Naive thymus-derived CD4-positive, alpha-beta T cell (primary cell): ENCODE measurements around the gene TAP2. TPM values are rescaled to one million over a fixed set of nuclear protein-coding genes. Genes with fewer than 3 reads are reported as not detected.

Experiments
- ATAC-seq: fragments of 150-1000 bp; cut with Tn5 transposase; 2 replicates; pipeline ENCODE4 v1.10.0; 2021; ENCODE audit warnings: mild to moderate bottlenecking, moderate library complexity
- CTCF ChIA-PET: fragments of 350-600 bp; sonication (Branson Sonifier 250); formaldehyde crosslinking; loops from one replicate; lab custom pipeline; 2021; ENCODE audit warnings: antibody characterized with exemption; lab: Charles Lee
- POLR2A ChIA-PET: fragments of 350-600 bp; sonication (Branson Sonifier 250); formaldehyde crosslinking; loops from one replicate; lab custom pipeline; 2021; ENCODE audit warnings: antibody characterized with exemption, inconsistent platforms; lab: Charles Lee
- DNase-seq, 9 donors: peaks; one replicate each; pipeline versions ENCODE4 v3.0.0 to v3.0.0-alpha.2; 2020 to 2022; ENCODE audit warnings: mixed read lengths in 1 of 9
- H3K27ac ChIP-seq: one replicate; pipeline ENCODE4 v1.7.0; 2013; ENCODE audit warnings: mild to moderate bottlenecking, low read depth, low read length, moderate library complexity
- H3K27me3 ChIP-seq, 2 donors: one replicate each; pipeline ENCODE4 v1.7.0; 2013; ENCODE audit warnings: low read length in 2 of 2, mild to moderate bottlenecking in 2 of 2, moderate library complexity in 2 of 2; ENCODE audit not compliant: control insufficient read depth in 2 of 2, insufficient read depth in 2 of 2
- H3K36me3 ChIP-seq, 3 experiments: 1 replicate in 2 of 3; 2 replicates in 1 of 3; pipeline ENCODE4 v1.7.0; 2013; ENCODE audit warnings: low read length in 3 of 3, mild to moderate bottlenecking in 3 of 3, moderate library complexity in 1 of 3; ENCODE audit not compliant: insufficient read depth in 3 of 3, control insufficient read depth in 2 of 3
- H3K4me1 ChIP-seq, 2 donors: one replicate each; pipeline ENCODE4 v1.7.0; 2013; ENCODE audit warnings: low read length in 2 of 2, mild to moderate bottlenecking in 2 of 2, moderate library complexity in 1 of 2; ENCODE audit not compliant: control insufficient read depth in 2 of 2, insufficient read depth in 2 of 2
- H3K4me3 ChIP-seq: 2 replicates; pipeline ENCODE4 v1.7.0; 2013; ENCODE audit warnings: mild to moderate bottlenecking, low read length
- H3K9me3 ChIP-seq, 3 experiments: 1 replicate in 2 of 3; 2 replicates in 1 of 3; pipeline ENCODE4 v1.7.0; 2013; ENCODE audit warnings: low read length in 3 of 3; ENCODE audit not compliant: control insufficient read depth in 2 of 3
- H3K27ac Mint-ChIP-seq, 9 donors: one replicate each; pipeline ENCODE4 v1.8.0; 2020 to 2022; ENCODE audit warnings: mixed read lengths in 9 of 9, mild to moderate bottlenecking in 8 of 9, moderate library complexity in 5 of 9, inconsistent platforms in 2 of 9
- H3K27me3 Mint-ChIP-seq, 5 donors: one replicate each; pipeline ENCODE4 v1.8.0; 2021 to 2022; ENCODE audit warnings: mixed read lengths in 5 of 5, mild to moderate bottlenecking in 1 of 5
- H3K36me3 Mint-ChIP-seq, 5 donors: one replicate each; pipeline ENCODE4 v1.8.0; 2020 to 2022; ENCODE audit warnings: mixed read lengths in 5 of 5, mild to moderate bottlenecking in 3 of 5, inconsistent platforms in 1 of 5
- H3K4me1 Mint-ChIP-seq, 7 donors: one replicate each; pipeline ENCODE4 v1.8.0; 2020 to 2022; ENCODE audit warnings: mixed read lengths in 7 of 7, mild to moderate bottlenecking in 3 of 7, inconsistent platforms in 1 of 7
- H3K4me3 Mint-ChIP-seq, 10 donors: one replicate each; pipeline ENCODE4 v1.8.0; 2020 to 2022; ENCODE audit warnings: mild to moderate bottlenecking in 10 of 10, mixed read lengths in 10 of 10, moderate library complexity in 6 of 10, inconsistent platforms in 2 of 10
- H3K9me3 Mint-ChIP-seq, 11 donors: one replicate each; pipeline ENCODE4 v1.8.0; 2020 to 2022; ENCODE audit warnings: mixed read lengths in 11 of 11, mild to moderate bottlenecking in 4 of 11, inconsistent platforms in 1 of 11, moderate library complexity in 1 of 11
- intact Hi-C, 2 donors: fragments of 100-400 bp; cut with micrococcal nuclease; formaldehyde crosslinking; loops; one replicate each; pipeline ENCODE4 v1.15.1; 2023
- polyA plus RNA-seq, 2 donors: library from polyadenylated mRNA; unstranded; fragments of 300-500 nt; fragmentation: Illumina TruSeq; gene quantifications; one replicate each; pipeline ENCODE4 v1.2.3, GENCODE V29; 2021
- total RNA-seq, 6 experiments: library from RNA in 5 of 6; stranded (reverse) in 5 of 6; gene quantifications; 1 replicate in 5 of 6; 2 replicates in 1 of 6; pipeline ENCODE4 v1.2.3 and lab custom pipeline; 2021 to 2026

Gene TAP2
- total and polyA plus RNA-seq, 7 experiments from 2014 or later, result 26.4 to 243 (median 105) TPM

DNA sequence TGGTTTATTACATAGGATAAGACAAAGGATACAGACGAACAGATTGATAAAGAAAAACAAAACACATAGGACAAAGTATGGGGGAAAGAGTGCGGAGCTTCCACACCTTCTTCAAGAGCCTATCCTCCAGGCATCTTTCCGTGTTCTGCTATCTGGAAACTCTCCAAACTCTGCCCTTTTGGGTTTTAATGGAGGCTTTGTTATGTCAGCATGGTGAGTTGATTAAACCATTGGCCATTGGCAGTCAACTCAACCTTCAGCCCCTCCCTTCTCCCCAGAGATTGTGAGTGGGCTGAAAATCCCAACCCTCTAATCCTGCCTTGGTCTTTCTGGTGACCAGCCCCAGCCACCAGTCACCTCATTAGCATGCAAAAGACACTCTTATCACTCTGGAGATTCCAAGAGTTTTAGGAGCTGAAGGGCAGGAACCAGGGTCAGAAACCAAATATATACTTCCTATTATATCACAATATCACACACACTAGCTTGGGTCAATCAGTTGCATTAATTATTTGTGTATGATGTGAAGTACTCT is 45.6 kb downstream of the TAP2 start:
- H3K27ac Mint-ChIP-seq, result no peak overlapping the region
- no peak overlapping the region for H3K4me3 Mint-ChIP-seq
- H3K36me3 Mint-ChIP-seq, result no peaks in the 10 kb centered on the region
- no peak overlapping the region for H3K27ac ChIP-seq
- no peak for ATAC-seq
- peaks cover 0 to 74% (median 16%) of the 10 kb centered on the region in 5 donors for H3K27me3 Mint-ChIP-seq
- H3K36me3 ChIP-seq, result no peaks in the 10 kb centered on the region
- DNase-seq, result no peak
- intact Hi-C loops, result loop anchor here in 1 of 2 donors (10.0 kb wide), 1 partner anchor 548 kb away; no protein-coding TSS in a partner anchor
- H3K4me3 ChIP-seq, result no peak overlapping the region
- POLR2A ChIA-PET, result interaction anchor here (0.7 to 0.8 kb wide), 2 partner anchors 9 to 378 kb away, joined by 3 read pairs; no protein-coding TSS in a partner anchor
- CTCF ChIA-PET, result interaction anchor here (0.7 to 3.3 kb wide), 5 partner anchors 45 to 547 kb away, joined by 3 to 23 read pairs (median 4); partner anchors contain the start of gene TAP2
- peaks cover 0 to 3% (median 0%) of the 10 kb centered on the region in 11 donors for H3K9me3 Mint-ChIP-seq
- H3K27me3 ChIP-seq, result peaks cover 0 to 5% of the 10 kb centered on the region in 2 donors
- H3K4me1 ChIP-seq, result peaks cover 5 to 16% of the 10 kb centered on the region in 2 donors
- no peaks in the 10 kb centered on the region for H3K9me3 ChIP-seq
- H3K4me1 Mint-ChIP-seq, result peaks cover 15 to 35% (median 27%) of the 10 kb centered on the region in 7 donors

DNA sequence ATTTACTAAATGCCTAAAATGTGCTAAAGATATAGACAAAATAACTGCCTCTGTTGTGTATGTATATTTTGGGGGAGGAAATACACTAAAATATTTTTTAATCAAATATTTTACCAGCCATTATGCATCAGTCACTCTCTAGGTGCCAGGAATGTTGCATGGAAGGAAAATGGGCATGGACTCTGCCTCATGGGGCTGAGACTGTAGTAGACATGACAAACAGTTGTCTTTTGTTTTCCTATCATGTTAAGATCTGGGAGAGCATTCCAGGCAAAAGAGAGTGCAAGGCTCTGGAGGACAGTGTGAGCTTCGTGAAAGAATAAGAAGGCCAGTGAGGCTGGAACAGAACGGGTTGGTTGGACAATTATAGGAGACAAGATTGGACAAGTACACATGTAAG is 48.2 kb downstream of the TAP2 start:
- POLR2A ChIA-PET, result interaction anchor here (0.7 kb wide), 1 partner anchor 20 kb away, joined by 3 read pairs; no protein-coding TSS in a partner anchor
- H3K27ac Mint-ChIP-seq, result no peak overlapping the region
- intact Hi-C loops, result loop anchor here in 1 of 2 donors (10.0 kb wide), 1 partner anchor 546 kb away; no protein-coding TSS in a partner anchor
- Histone ChIP-seq H3K27ac (no peak overlapping the region), H3K4me3 (no peak overlapping the region), H3K4me1 (peaks cover 0 to 12% of the 10 kb centered on the region in 2 donors), H3K36me3 (no peaks in the 10 kb centered on the region), H3K9me3 (no peaks in the 10 kb centered on the region), H3K27me3 (peaks cover 0 to 5% of the 10 kb centered on the region in 2 donors)
- no peaks in the 10 kb centered on the region for H3K36me3 Mint-ChIP-seq
- H3K4me1 Mint-ChIP-seq, result peaks cover 15 to 19% (median 16%) of the 10 kb centered on the region in 7 donors
- no peaks in the 10 kb centered on the region for H3K9me3 Mint-ChIP-seq
- no peak overlapping the region for H3K4me3 Mint-ChIP-seq
- peaks cover 13 to 85% (median 28%) of the 10 kb centered on the region in 5 donors for H3K27me3 Mint-ChIP-seq
- ATAC-seq, result no peak
- DNase-seq, result no peak
- CTCF ChIA-PET, result no interaction called here

Other genes starting within 250 kb of the TAP2 start
- 100 to 1,000 TPM in 1 of 5 experiments, 10 to 100 TPM in 4; 16.4 to 229 (median 52.1) TPM for gene HLA-DRB1, start 248.9 kb downstream of the TAP2 start, total RNA-seq
- 10 to 100 TPM in 1 of 2 donors, 1 to 10 TPM in 1; 3.1 to 10.7 TPM for gene HLA-DRB1, start 248.9 kb downstream of the TAP2 start, polyA plus RNA-seq
- gene HLA-DQA1, start 201.3 kb downstream of the TAP2 start, total RNA-seq, result 10 to 100 TPM in 4 of 5 experiments, 1 to 10 TPM in 1; 8.5 to 43.4 (median 12.1) TPM
- gene HLA-DQA1, start 201.3 kb downstream of the TAP2 start, polyA plus RNA-seq, result under 1 TPM; 0.59 to 0.67 TPM
- 10 to 100 TPM in 2 of 5 experiments, 1 to 10 TPM in 3; 5.3 to 38.9 (median 9.4) TPM for gene HLA-DQB1, start 172.1 kb downstream of the TAP2 start, total RNA-seq
- 1 to 10 TPM; 1.2 to 1.4 TPM for gene HLA-DQB1, start 172.1 kb downstream of the TAP2 start, polyA plus RNA-seq
- gene HLA-DQA2, start 97.3 kb downstream of the TAP2 start, total RNA-seq, result 10 to 100 TPM in 1 of 5 experiments, 1 to 10 TPM in 1, not detected in 3; 3.9 to 13.3 TPM
- gene HLA-DQA2, start 97.3 kb downstream of the TAP2 start, polyA plus RNA-seq, result not detected
- 10 to 100 TPM in 1 of 5 experiments, 1 to 10 TPM in 2, not detected in 2; 1.8 to 24.8 (median 3.5) TPM for gene HLA-DQB2, start 75.2 kb downstream of the TAP2 start, total RNA-seq
- gene HLA-DQB2, start 75.2 kb downstream of the TAP2 start, polyA plus RNA-seq, result under 1 TPM in 1 of 2 donors, not detected in 1; 0.95 TPM
- 1 to 10 TPM; 1.7 to 7.7 (median 4.9) TPM for gene HLA-DOB, start 21.7 kb downstream of the TAP2 start, total RNA-seq
- gene HLA-DOB, start 21.7 kb downstream of the TAP2 start, polyA plus RNA-seq, result under 1 TPM; 0.48 to 0.57 TPM
- gene PSMB8, start 5.3 kb upstream of the TAP2 start, total RNA-seq, result 100 to 1,000 TPM; 111 to 419 (median 115) TPM
- gene PSMB8, start 5.3 kb upstream of the TAP2 start, polyA plus RNA-seq, result 100 to 1,000 TPM; 322 to 378 TPM
- 100 to 1,000 TPM in 3 of 5 experiments, 10 to 100 TPM in 2; 92.1 to 500 (median 103) TPM for gene TAP1, start 15.0 kb upstream of the TAP2 start, total RNA-seq
- gene TAP1, start 15.0 kb upstream of the TAP2 start, polyA plus RNA-seq, result 100 to 1,000 TPM; 162 to 274 TPM
- gene PSMB9, start 15.5 kb upstream of the TAP2 start, total RNA-seq, result 100 to 1,000 TPM in 2 of 5 experiments, 10 to 100 TPM in 3; 70.3 to 452 (median 90.5) TPM
- gene PSMB9, start 15.5 kb upstream of the TAP2 start, polyA plus RNA-seq, result 100 to 1,000 TPM; 385 to 389 TPM
- 10 to 100 TPM in 2 of 5 experiments, 1 to 10 TPM in 3; 7.8 to 82.5 (median 9.1) TPM for gene HLA-DMB, start 102.3 kb upstream of the TAP2 start, total RNA-seq
- gene HLA-DMB, start 102.3 kb upstream of the TAP2 start, polyA plus RNA-seq, result 10 to 100 TPM in 1 of 2 donors, 1 to 10 TPM in 1; 8.2 to 11.9 TPM
- 100 to 1,000 TPM in 1 of 5 experiments, 10 to 100 TPM in 4; 12.5 to 120 (median 29.6) TPM for gene HLA-DMA, start 114.4 kb upstream of the TAP2 start, total RNA-seq
- 10 to 100 TPM; 19.3 to 25.6 TPM for gene HLA-DMA, start 114.4 kb upstream of the TAP2 start, polyA plus RNA-seq
- 100 to 1,000 TPM; 275 to 391 (median 360) TPM for gene BRD2, start 129.9 kb upstream of the TAP2 start, total RNA-seq
- gene BRD2, start 129.9 kb upstream of the TAP2 start, polyA plus RNA-seq, result 10 to 100 TPM; 33.4 to 82.6 TPM
- 10 to 100 TPM in 1 of 5 experiments, 1 to 10 TPM in 4; 3.0 to 10.5 (median 5.4) TPM for gene HLA-DOA, start 170.9 kb upstream of the TAP2 start, total RNA-seq
- gene HLA-DOA, start 170.9 kb upstream of the TAP2 start, polyA plus RNA-seq, result 1 to 10 TPM; 4.6 to 6.7 TPM
- 100 to 1,000 TPM in 2 of 5 experiments, 10 to 100 TPM in 3; 20.2 to 295 (median 45.6) TPM for gene HLA-DPA1, start 234.9 kb upstream of the TAP2 start, total RNA-seq
- 10 to 100 TPM; 21.1 to 67.0 TPM for gene HLA-DPA1, start 234.9 kb upstream of the TAP2 start, polyA plus RNA-seq
- 100 to 1,000 TPM in 1 of 5 experiments, 10 to 100 TPM in 4; 13.7 to 308 (median 43.3) TPM for gene HLA-DPB1, start 237.3 kb upstream of the TAP2 start, total RNA-seq
- gene HLA-DPB1, start 237.3 kb upstream of the TAP2 start, polyA plus RNA-seq, result 10 to 100 TPM; 24.9 to 87.6 TPM